ENCODE measurements around the gene THOC1. TPM values are rescaled to one million over a fixed set of nuclear protein-coding genes. Genes with fewer than 3 reads are reported as not detected.

Gene THOC1
- total RNA-seq, 4 donors from 2014 or later = 6.4 to 19.4 (median 16.9) TPM

Other genes starting within 250 kb of the THOC1 start
- gene TUBB8B, start 218.4 kb downstream of the THOC1 start, total RNA-seq = not detected
- gene USP14, start 109.5 kb downstream of the THOC1 start, total RNA-seq = 10 to 100 TPM; 23.6 to 48.7 (median 42.2) TPM
- 1 to 10 TPM in 3 of 4 donors, under 1 TPM in 1; 0.97 to 6.1 (median 5.1) TPM for gene COLEC12, start 232.7 kb upstream of the THOC1 start, total RNA-seq